IMR-90 (cell line): ENCODE data around the gene CYP1A2. TPM values are rescaled to one million over a fixed set of nuclear protein-coding genes. Genes with fewer than 3 reads are reported as not detected.

Experiments
- ATAC-seq: fragments of 200-7000 bp; cut with Tn5 transposase; 2 replicates; pipeline ENCODE4 v1.9.1; 2020; ENCODE audit warnings: low read depth, mild to moderate bottlenecking, moderate library complexity
- BruUV-seq: library from RNA; stranded (reverse); fragments of 400-500 nt; replicated peaks from 2 replicates; lab custom pipeline; 2021; lab: Mats Ljungman, UMichigan
- CTCF ChIA-PET: fragments of 300-600 bp; formaldehyde crosslinking; extraction: SDS; loops from one replicate; lab custom pipeline; 2021; ENCODE audit warnings: antibody characterized with exemption; lab: Yijun Ruan, JAX
- POLR2A ChIA-PET: fragments of 300-600 bp; sonication (Branson Sonifier 250); formaldehyde crosslinking; loops from one replicate; lab custom pipeline; 2022; ENCODE audit warnings: antibody characterized with exemption; ENCODE audit not compliant: unreplicated experiment; lab: Charles Lee
- DNase-seq: peaks from one replicate; pipeline ENCODE4 v3.0.0; 2013
- H2AFZ ChIP-seq: replicated peaks from 2 replicates; pipeline ENCODE3; 2013; ENCODE audit warnings: low read length, mild to moderate bottlenecking; ENCODE audit not compliant: poor library complexity
- H2AK5ac ChIP-seq: 2 replicates; pipeline ENCODE4 v1.6.1; 2013; ENCODE audit warnings: low read depth, low read length, inconsistent platforms
- H2AK9ac ChIP-seq: replicated peaks from 2 replicates; pipeline ENCODE3; 2013; ENCODE audit warnings: mild to moderate bottlenecking, low read depth, low read length, moderate library complexity; ENCODE audit not compliant: poor library complexity
- H2BK120ac ChIP-seq: 2 replicates; pipeline ENCODE4 v1.6.1; 2013; ENCODE audit warnings: low read depth, low read length, inconsistent platforms
- H2BK15ac ChIP-seq: 3 replicates; pipeline ENCODE4 v1.6.1; 2013; ENCODE audit warnings: low read depth, low read length, inconsistent platforms
- H2BK20ac ChIP-seq: 2 replicates; pipeline ENCODE4 v1.6.1; 2013; ENCODE audit warnings: low read depth, mild to moderate bottlenecking, inconsistent platforms, low read length, moderate library complexity
- H2BK5ac ChIP-seq: 2 replicates; pipeline ENCODE4 v1.6.1; 2013; ENCODE audit warnings: mild to moderate bottlenecking, low read depth, low read length, inconsistent platforms; ENCODE audit not compliant: poor library complexity, severe bottlenecking
- H3K14ac ChIP-seq: replicated peaks from 2 replicates; pipeline ENCODE4 v1.6.1; 2013; ENCODE audit warnings: low read depth, low read length, inconsistent platforms
- H3K18ac ChIP-seq: 2 replicates; pipeline ENCODE4 v1.6.1; 2013; ENCODE audit warnings: low read depth, low read length, control low read depth
- H3K23ac ChIP-seq: 2 replicates; pipeline ENCODE4 v1.6.1; 2013; ENCODE audit warnings: low read depth, low read length, inconsistent platforms
- H3K27ac ChIP-seq: 2 replicates; pipeline ENCODE4 v1.5.1; 2013; ENCODE audit warnings: mild to moderate bottlenecking, control low read depth, low read length; ENCODE audit not compliant: insufficient read depth
- H3K27me3 ChIP-seq: 2 replicates; pipeline ENCODE4 v1.6.1; 2013; ENCODE audit warnings: low read length; ENCODE audit not compliant: control insufficient read depth, insufficient read depth
- H3K36me3 ChIP-seq: 2 replicates; pipeline ENCODE4 v1.6.1; 2013; ENCODE audit warnings: low read length, mixed read lengths; ENCODE audit not compliant: control insufficient read depth, insufficient read depth
- H3K4ac ChIP-seq: 2 replicates; pipeline ENCODE4 v1.6.1; 2013; ENCODE audit warnings: low read depth, low read length, inconsistent platforms
- H3K4me1 ChIP-seq: 2 replicates; pipeline ENCODE4 v1.6.1; 2013; ENCODE audit warnings: low read length, mixed read lengths; ENCODE audit not compliant: control insufficient read depth, insufficient read depth
- H3K4me2 ChIP-seq: 2 replicates; pipeline ENCODE4 v1.6.1; 2013; ENCODE audit warnings: low read depth, mild to moderate bottlenecking, control low read depth, low read length, moderate library complexity
- H3K4me3 ChIP-seq: 2 replicates; pipeline ENCODE4 v1.5.1; 2013; ENCODE audit warnings: low read depth, mild to moderate bottlenecking, control low read depth, low read length, moderate library complexity; ENCODE audit not compliant: insufficient read depth
- H3K56ac ChIP-seq: 2 replicates; pipeline ENCODE4 v1.6.1; 2013; ENCODE audit warnings: low read length, inconsistent platforms; ENCODE audit not compliant: insufficient read depth; ENCODE audit errors: extremely low read depth
- H3K79me1 ChIP-seq, 2 experiments: 2 replicates each; pipeline ENCODE4 v1.6.1; 2013; ENCODE audit warnings: low read length in 2 of 2, inconsistent platforms in 1 of 2, low read depth in 1 of 2
- H3K9ac ChIP-seq: 2 replicates; pipeline ENCODE4 v1.6.1; 2013; ENCODE audit warnings: low read depth, low read length, control low read depth
- H3K9me1 ChIP-seq: 2 replicates; pipeline ENCODE4 v1.6.1; 2013; ENCODE audit warnings: low read length, inconsistent platforms; ENCODE audit not compliant: insufficient read depth
- H3K9me3 ChIP-seq: 2 replicates; pipeline ENCODE4 v1.6.1; 2013; ENCODE audit warnings: low read length; ENCODE audit not compliant: control insufficient read depth, insufficient read depth
- H4K20me1 ChIP-seq: 2 replicates; pipeline ENCODE4 v1.6.1; 2013; ENCODE audit warnings: low read length, inconsistent platforms; ENCODE audit not compliant: insufficient read depth
- H4K5ac ChIP-seq: 2 replicates; pipeline ENCODE4 v1.6.1; 2013; ENCODE audit warnings: mild to moderate bottlenecking, low read depth, low read length, control low read depth
- H4K8ac ChIP-seq, 2 experiments: 2 replicates each; pipeline ENCODE4 v1.6.1; 2013; ENCODE audit warnings: low read depth in 2 of 2, low read length in 2 of 2, control low read depth in 1 of 2, inconsistent platforms in 1 of 2
- H4K91ac ChIP-seq: 2 replicates; pipeline ENCODE4 v1.6.1; 2013; ENCODE audit warnings: low read depth, low read length, inconsistent platforms; ENCODE audit not compliant: insufficient read depth
- FOS ChIP-seq: fragments of 150-350 bp; IDR thresholded peaks from 2 replicates; pipeline ENCODE4 v1.6.1; 2016; ENCODE audit warnings: low read depth, low read length
- MAFK ChIP-seq: IDR thresholded peaks from 2 replicates; pipeline ENCODE4 v1.6.1; 2012; ENCODE audit warnings: low read depth, low read length, improper control_type of control experiment
- MAZ ChIP-seq: IDR thresholded peaks from 2 replicates; pipeline ENCODE4 v1.6.1; 2012; ENCODE audit warnings: low read depth, mild to moderate bottlenecking, low read length, improper control_type of control experiment, moderate library complexity, borderline replicate concordance
- NFE2L2 ChIP-seq: fragments of 150-350 bp; IDR thresholded peaks from 2 replicates; pipeline ENCODE4 v1.6.1; 2016; ENCODE audit warnings: low read depth, mild to moderate bottlenecking, low read length
- POLR2A ChIP-seq: IDR thresholded peaks from 2 replicates; pipeline ENCODE4 v1.6.1; 2012; ENCODE audit warnings: mild to moderate bottlenecking, low read depth, low read length
- RAD21 ChIP-seq: IDR thresholded peaks from 2 replicates; pipeline ENCODE4 v1.6.1; 2012; ENCODE audit warnings: low read length, improper control_type of control experiment
- SMC3 ChIP-seq: fragments of 150-350 bp; IDR thresholded peaks from 2 replicates; pipeline ENCODE4 v1.6.1; 2016; ENCODE audit warnings: low read depth, mild to moderate bottlenecking, antibody characterized with exemption, low read length, moderate library complexity
- WGBS, 2 experiments: methylation state at CpG; one replicate each; pipeline versions ENCODE4 v1.1.5 to v1.1.7; 2013; ENCODE audit warnings: missing lambda C conversion rate in 2 of 2; ENCODE audit not compliant: insufficient read length in 1 of 2; ENCODE audit errors: extremely low coverage in 2 of 2; 5-methylcytosine and 5-hydroxymethylcytosine counted together
- dilution Hi-C: fragments of 300-500 bp; cut with HindIII; formaldehyde crosslinking; loops from one replicate; pipeline ENCODE4 v1.14.3; 2018; ENCODE audit warnings: low sequenced_read_pairs; ENCODE audit not compliant: unreplicated experiment
- in situ Hi-C: fragments of 300-500 bp; cut with MboI; formaldehyde crosslinking; loops from 3 replicates; pipeline ENCODE4 v1.14.3; 2019; ENCODE audit warnings: low sequenced_read_pairs, inconsistent platforms, mixed read lengths
- intact Hi-C: fragments of 100-400 bp; cut with micrococcal nuclease; formaldehyde crosslinking; loops from 2 replicates; pipeline ENCODE4 v1.10.0; 2022
- polyA plus RNA-seq, 3 experiments: library from polyadenylated mRNA; depleted of rRNA; stranded (reverse); fragments of >200 nt; gene quantifications; 2 replicates each; pipeline ENCODE4 v1.2.3, GENCODE V29; 2012; ENCODE audit warnings: low replicate concordance in 1 of 3
- total RNA-seq: library from RNA; depleted of rRNA; stranded (reverse); fragments of >200 nt; gene quantifications from 2 replicates; pipeline ENCODE4 v1.2.3, GENCODE V29; 2012
- TF ChIP-seq, protein P1 (sequence below): fragments of 150-350 bp; IDR thresholded peaks from 2 replicates; pipeline ENCODE4 v1.6.1; 2016; ENCODE audit warnings: low read depth, mild to moderate bottlenecking, low read length, moderate library complexity, borderline replicate concordance

CYP1A2 gene
- total and polyA plus RNA-seq, 2 of the 4 experiments (the other 2 are of a cell fraction): not detected

DNA sequence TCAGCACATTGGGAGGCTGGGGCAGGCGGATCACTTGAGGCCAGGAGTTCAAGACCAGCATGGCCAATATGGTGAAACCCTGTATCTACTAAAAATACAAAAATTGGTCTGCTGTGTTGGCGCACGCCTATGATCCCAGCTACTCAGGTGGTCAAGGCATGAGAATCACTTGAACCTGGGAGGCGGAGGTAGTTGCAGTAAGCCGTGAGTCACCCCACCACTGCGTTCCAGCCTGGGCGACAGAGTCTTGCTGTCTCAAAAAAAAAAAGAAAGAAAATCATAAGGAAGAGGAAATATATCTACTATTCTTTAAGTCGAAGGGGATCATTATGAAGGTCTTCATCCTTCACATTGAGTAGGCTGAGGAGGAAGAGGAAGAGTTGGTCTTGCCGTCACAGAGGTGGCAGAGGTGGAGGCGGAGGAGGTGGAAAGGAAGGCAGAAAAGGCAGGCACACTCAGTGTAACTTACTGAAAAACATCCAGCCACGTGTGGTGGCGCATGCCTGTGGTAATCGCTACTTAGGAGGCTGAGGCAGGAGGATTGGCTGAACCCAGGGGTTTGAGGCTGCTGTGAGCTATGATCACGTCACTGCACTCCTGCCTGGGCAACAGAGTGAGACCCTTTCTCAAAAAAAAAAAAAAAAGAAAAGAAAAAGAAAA lies 47.5 kb downstream of the CYP1A2 start:
- H3K9me1 ChIP-seq: peaks cover 22% of the 10 kb centered on the region
- no peak overlapping the region for H3K4me2 ChIP-seq
- peaks cover 21% of the 10 kb centered on the region for H3K36me3 ChIP-seq
- no peak overlapping the region for H2BK5ac ChIP-seq
- DNase-seq: no peak
- WGBS, 2 experiments: 100% methylated on average over 3 of the region's 14 CpGs; no CpG with 5 or more reads in 1 of the 2 experiments
- H2AK5ac ChIP-seq: no peak overlapping the region
- H3K18ac ChIP-seq: no peak overlapping the region
- in situ Hi-C loops (no loop called here), intact Hi-C loops (no loop called here), dilution Hi-C loops (no loop called here)
- H3K9me3 ChIP-seq: no peaks in the 10 kb centered on the region
- no peak overlapping the region for H3K9ac ChIP-seq
- no peak overlapping the region for H2AFZ ChIP-seq
- H2BK20ac ChIP-seq: no peak overlapping the region
- no peak overlapping the region for H3K56ac ChIP-seq
- peaks cover 2% of the 10 kb centered on the region for H3K4me1 ChIP-seq
- TF ChIP-seq RAD21 (no peak), POLR2A (no peak), MAFK (no peak), MAZ (no peak), NFE2L2 (no peak), SMC3 (no peak), FOS (no peak)
- TF ChIP-seq, protein P1, sequence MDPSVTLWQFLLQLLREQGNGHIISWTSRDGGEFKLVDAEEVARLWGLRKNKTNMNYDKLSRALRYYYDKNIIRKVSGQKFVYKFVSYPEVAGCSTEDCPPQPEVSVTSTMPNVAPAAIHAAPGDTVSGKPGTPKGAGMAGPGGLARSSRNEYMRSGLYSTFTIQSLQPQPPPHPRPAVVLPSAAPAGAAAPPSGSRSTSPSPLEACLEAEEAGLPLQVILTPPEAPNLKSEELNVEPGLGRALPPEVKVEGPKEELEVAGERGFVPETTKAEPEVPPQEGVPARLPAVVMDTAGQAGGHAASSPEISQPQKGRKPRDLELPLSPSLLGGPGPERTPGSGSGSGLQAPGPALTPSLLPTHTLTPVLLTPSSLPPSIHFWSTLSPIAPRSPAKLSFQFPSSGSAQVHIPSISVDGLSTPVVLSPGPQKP: no peak
- H4K8ac ChIP-seq: no peak overlapping the region
- H3K27ac ChIP-seq: no peak overlapping the region
- no peak overlapping the region for H4K5ac ChIP-seq
- H3K23ac ChIP-seq: no peak overlapping the region
- H3K27me3 ChIP-seq: no peaks in the 10 kb centered on the region
- peaks cover 22 to 89% of the 10 kb centered on the region in 2 experiments for H3K79me1 ChIP-seq
- ChIA-PET CTCF (no interaction called here), POLR2A (no interaction called here)
- H4K91ac ChIP-seq: no peak overlapping the region
- H4K20me1 ChIP-seq: peaks cover 87% of the 10 kb centered on the region
- H2AK9ac ChIP-seq: no peak overlapping the region
- H2BK15ac ChIP-seq: no peak overlapping the region
- no peak overlapping the region for H3K4ac ChIP-seq
- no peak overlapping the region for H2BK120ac ChIP-seq
- H3K14ac ChIP-seq: no peak overlapping the region
- ATAC-seq: no peak
- H3K4me3 ChIP-seq: no peak overlapping the region
- no TSS peak for BruUV-seq
